Suprapubic skin (tissue), 3 donors: Measurements from ENCODE around the gene FOXL2.

ENCODE experiments used
- CTCF ChIP-seq, 2 donors: fragments of 200-600 bp in 1 of 2; fragments of 450-650 bp in 1 of 2; sonication (generic) in 1 of 2; IDR thresholded peaks; one replicate each; pipeline ENCODE4 v1.5.1; 2016 to 2019; ENCODE audit warnings: antibody characterized with exemption in 2 of 2, mild to moderate bottlenecking in 1 of 2, moderate library complexity in 1 of 2
- EP300 ChIP-seq: sonication (generic); formaldehyde crosslinking; IDR thresholded peaks from one replicate; pipeline ENCODE4 v1.6.1; 2017; ENCODE audit warnings: antibody characterized with exemption
- POLR2A ChIP-seq, 2 donors: fragments of 450-650 bp; IDR thresholded peaks; one replicate each; pipeline ENCODE4 v1.6.1; 2017; ENCODE audit warnings: antibody characterized with exemption in 2 of 2, mild to moderate bottlenecking in 2 of 2, moderate library complexity in 2 of 2

- TF ChIP-seq CTCF (IDR thresholded peaks at IDR 0.05) (no peak), POLR2A (IDR thresholded peaks at IDR 0.05) (no peak), EP300 (no peak)
Observed at GRCh38 chr3:138939561-138940241, 7.2 kb downstream of the FOXL2 start.
